HT-29 (cell line): ENCODE measurements around the gene PRR16. TPM values are rescaled to one million over a fixed set of nuclear protein-coding genes. Genes with fewer than 3 reads are reported as not detected.
"Not testable (repeated sequence)": the region's sequence is repeated elsewhere in the genome, so short reads cannot be mapped to it uniquely, and the experiment has no call there.

Experiments used
- DNase-seq: peaks from one replicate; pipeline ENCODE4 v3.0.0-alpha.2; 2015; ENCODE audit warnings: low spot score
- total RNA-seq: library from RNA; depleted of rRNA; stranded (reverse); fragments of >200 nt; shearing (Covaris generic); gene quantifications from 2 replicates; pipeline ENCODE4 v1.2.3, GENCODE V29; 2014; rRNA removed

PRR16 gene
- not detected in 2 replicates for total RNA-seq

GRCh38 chr5:120463991-120464626 is at the start of gene PRR16:
Gene PRR16, plus strand, starts transcription at chr5:120464300.
- DNase-seq: no peak

- DNase-seq: no peak
Observed at GRCh38 chr5:120415985-120416384, 48.1 kb upstream of the PRR16 start.

GRCh38 chr5:120419127-120419526 is 45.0 kb upstream of the PRR16 start:
- no peak for DNase-seq

GRCh38 chr5:120426633-120427275 is 37.3 kb upstream of the PRR16 start:
- DNase-seq: not testable (repeated sequence)

- DNase-seq: no peak
Observed at GRCh38 chr5:120430572-120430971, 33.5 kb upstream of the PRR16 start.

- no peak for DNase-seq
Observed at GRCh38 chr5:120432861-120433260, 31.2 kb upstream of the PRR16 start.

- DNase-seq: no peak
Observed at GRCh38 chr5:120435129-120435528, 29.0 kb upstream of the PRR16 start.

GRCh38 chr5:120436996-120437395 is 27.1 kb upstream of the PRR16 start:
- DNase-seq: no peak

- no peak for DNase-seq
Observed at GRCh38 chr5:120442694-120443093, 21.4 kb upstream of the PRR16 start.

- DNase-seq: no peak
Observed at GRCh38 chr5:120443607-120444006, 20.5 kb upstream of the PRR16 start.

- DNase-seq: no peak
Observed at GRCh38 chr5:120446068-120446492, 18.0 kb upstream of the PRR16 start.

- DNase-seq: no peak
Observed at GRCh38 chr5:120446901-120447300, 17.2 kb upstream of the PRR16 start.

GRCh38 chr5:120447706-120448239 is 16.3 kb upstream of the PRR16 start:
- peak; percentile 5 for DNase-seq

- DNase-seq: no peak
Observed at GRCh38 chr5:120449501-120449900, 14.6 kb upstream of the PRR16 start.

GRCh38 chr5:120450910-120451309 is 13.2 kb upstream of the PRR16 start:
- DNase-seq: no peak

GRCh38 chr5:120451445-120451844 is 12.7 kb upstream of the PRR16 start:
- no peak for DNase-seq

- no peak for DNase-seq
Observed at GRCh38 chr5:120452471-120452870, 11.6 kb upstream of the PRR16 start.

GRCh38 chr5:120454094-120454798 is 9.9 kb upstream of the PRR16 start:
- DNase-seq: no peak

GRCh38 chr5:120456006-120456405 is 8.1 kb upstream of the PRR16 start:
- DNase-seq: no peak

- peak; percentile 77 for DNase-seq
Observed at GRCh38 chr5:120457839-120458507, 6.1 kb upstream of the PRR16 start.

GRCh38 chr5:120458508-120458847 is 5.6 kb upstream of the PRR16 start:
- not testable (repeated sequence) for DNase-seq

- no peak for DNase-seq
Observed at GRCh38 chr5:120461251-120461650, 2.8 kb upstream of the PRR16 start.
